NCI-H345 treated with DMSO at 0.1 percent for 48 hours (cell line): ENCODE data around the gene ITGA8.
"Not testable (repeated sequence)": the region's sequence is repeated elsewhere in the genome, so short reads cannot be mapped to it uniquely, and the experiment has no call there.

Experiments
- DNase-seq: peaks from one replicate; lab custom pipeline; 2025; ENCODE audit not compliant: unreplicated experiment; lab: John Stamatoyannopoulos, UW

ITGA8 gene

GRCh38 chr10:15562578-15562977, 157.1 kb downstream of the ITGA8 start:
- no peak for DNase-seq

GRCh38 chr10:15562116-15562515, 157.6 kb downstream of the ITGA8 start:
- no peak for DNase-seq

- DNase-seq = no peak
These were observed 161.6 kb downstream of the ITGA8 start for GRCh38 chr10:15558136-15558535.

GRCh38 chr10:15557168-15557567, 162.6 kb downstream of the ITGA8 start:
- not testable (repeated sequence) for DNase-seq

GRCh38 chr10:15550950-15551349, 168.8 kb downstream of the ITGA8 start:
- DNase-seq = no peak

GRCh38 chr10:15548331-15548730, 171.4 kb downstream of the ITGA8 start:
- no peak for DNase-seq

- DNase-seq = no peak
These were observed 173.1 kb downstream of the ITGA8 start for GRCh38 chr10:15546606-15547005.

GRCh38 chr10:15545884-15546283, 173.8 kb downstream of the ITGA8 start:
- DNase-seq = no peak

- DNase-seq = no peak
These were observed 174.5 kb downstream of the ITGA8 start for GRCh38 chr10:15545266-15545665.

GRCh38 chr10:15543994-15544393, 175.7 kb downstream of the ITGA8 start:
- no peak for DNase-seq

GRCh38 chr10:15542817-15543216, 176.9 kb downstream of the ITGA8 start:
- no peak for DNase-seq

GRCh38 chr10:15541376-15541775, 178.3 kb downstream of the ITGA8 start:
- no peak for DNase-seq

- no peak for DNase-seq
These were observed 179.0 kb downstream of the ITGA8 start for GRCh38 chr10:15540727-15541126.

GRCh38 chr10:15539262-15539661, 180.5 kb downstream of the ITGA8 start:
- DNase-seq = no peak

- DNase-seq = not testable (repeated sequence)
These were observed 184.7 kb downstream of the ITGA8 start for GRCh38 chr10:15534928-15535538.

GRCh38 chr10:15531927-15532722, 187.6 kb downstream of the ITGA8 start:
- no peak for DNase-seq

GRCh38 chr10:15528859-15529239, 190.9 kb downstream of the ITGA8 start:
- no peak for DNase-seq

GRCh38 chr10:15526754-15527153, 193.0 kb downstream of the ITGA8 start:
- no peak for DNase-seq

GRCh38 chr10:15521328-15521903, 198.3 kb downstream of the ITGA8 start:
- DNase-seq = no peak

GRCh38 chr10:15518250-15518649, 201.5 kb downstream of the ITGA8 start:
- DNase-seq = no peak

GRCh38 chr10:15516256-15517085, 203.3 kb downstream of the ITGA8 start:
- no peak for DNase-seq
